OCI-LY3 (cell line): Measurements from ENCODE around the gene TXNL4B.

ENCODE experiments used
- H2AFZ ChIP-seq: fragments of 200-600, 300-600 bp; shearing (Covaris generic); 2 replicates; pipeline ENCODE4 v1.6.0; 2014; ENCODE audit warnings: antibody characterized with exemption, low read depth, low read length
- H3K27ac ChIP-seq: fragments of 200-600, 300-600 bp; sonication (generic); 2 replicates; pipeline ENCODE4 v1.5.1; 2014; ENCODE audit warnings: mild to moderate bottlenecking, low read length, moderate library complexity, mixed read lengths
- H3K27me3 ChIP-seq: fragments of 200-600, 300-600 bp; sonication (generic); 2 replicates; pipeline ENCODE4 v1.6.1; 2014; ENCODE audit warnings: low read depth, low read length, mixed read lengths
- H3K36me3 ChIP-seq: fragments of 200-600, 300-600 bp; sonication (generic); replicated peaks from 2 replicates; pipeline ENCODE3; 2014; ENCODE audit warnings: low read depth, low read length, mixed read lengths
- H3K4me1 ChIP-seq: fragments of 300-600, 200-600 bp; sonication (generic); 2 replicates; pipeline ENCODE4 v1.6.1; 2014; ENCODE audit warnings: low read length, mixed read lengths
- H3K4me2 ChIP-seq: fragments of 200-600, 300-600 bp; sonication (generic); 2 replicates; pipeline ENCODE4 v1.6.1; 2014; ENCODE audit warnings: low read length, mixed read lengths
- H3K4me3 ChIP-seq: fragments of 300-600, 200-600 bp; sonication (generic); 2 replicates; pipeline ENCODE4 v1.5.1; 2014; ENCODE audit warnings: antibody characterized with exemption, mild to moderate bottlenecking, low read length, moderate library complexity
- H3K79me2 ChIP-seq: fragments of 300-600, 200-600 bp; shearing (Covaris generic); 2 replicates; pipeline ENCODE4 v1.6.1; 2014; ENCODE audit warnings: mild to moderate bottlenecking, low read length, mixed read lengths
- H3K9ac ChIP-seq: fragments of 300-600, 200-600 bp; shearing (Covaris generic); 2 replicates; pipeline ENCODE4 v1.6.0; 2014; ENCODE audit warnings: mild to moderate bottlenecking, low read length, moderate library complexity
- H3K9me3 ChIP-seq: fragments of 200-600, 300-600 bp; shearing (Covaris generic); 2 replicates; pipeline ENCODE4 v1.6.1; 2014; ENCODE audit warnings: low read length, mixed read lengths; ENCODE audit not compliant: insufficient read depth
- H4K20me1 ChIP-seq: fragments of 200-600, 300-600 bp; sonication (generic); 2 replicates; pipeline ENCODE4 v1.6.1; 2016; ENCODE audit warnings: low read length, mixed read lengths; ENCODE audit not compliant: insufficient read depth
- EZH2phosphoT487 ChIP-seq: fragments of 200-600 bp; shearing (Covaris generic); IDR thresholded peaks from 2 replicates; pipeline ENCODE4 v1.6.1; 2018; ENCODE audit warnings: antibody characterized with exemption, mixed run types, low read depth
- TF ChIP-seq, protein P1 (sequence below): fragments of 200-600, 300-600 bp; sonication (generic); IDR thresholded peaks from 2 replicates; pipeline ENCODE4 v1.5.1; 2014; ENCODE audit warnings: antibody characterized with exemption, low read length, low read depth

Gene TXNL4B

DNA sequence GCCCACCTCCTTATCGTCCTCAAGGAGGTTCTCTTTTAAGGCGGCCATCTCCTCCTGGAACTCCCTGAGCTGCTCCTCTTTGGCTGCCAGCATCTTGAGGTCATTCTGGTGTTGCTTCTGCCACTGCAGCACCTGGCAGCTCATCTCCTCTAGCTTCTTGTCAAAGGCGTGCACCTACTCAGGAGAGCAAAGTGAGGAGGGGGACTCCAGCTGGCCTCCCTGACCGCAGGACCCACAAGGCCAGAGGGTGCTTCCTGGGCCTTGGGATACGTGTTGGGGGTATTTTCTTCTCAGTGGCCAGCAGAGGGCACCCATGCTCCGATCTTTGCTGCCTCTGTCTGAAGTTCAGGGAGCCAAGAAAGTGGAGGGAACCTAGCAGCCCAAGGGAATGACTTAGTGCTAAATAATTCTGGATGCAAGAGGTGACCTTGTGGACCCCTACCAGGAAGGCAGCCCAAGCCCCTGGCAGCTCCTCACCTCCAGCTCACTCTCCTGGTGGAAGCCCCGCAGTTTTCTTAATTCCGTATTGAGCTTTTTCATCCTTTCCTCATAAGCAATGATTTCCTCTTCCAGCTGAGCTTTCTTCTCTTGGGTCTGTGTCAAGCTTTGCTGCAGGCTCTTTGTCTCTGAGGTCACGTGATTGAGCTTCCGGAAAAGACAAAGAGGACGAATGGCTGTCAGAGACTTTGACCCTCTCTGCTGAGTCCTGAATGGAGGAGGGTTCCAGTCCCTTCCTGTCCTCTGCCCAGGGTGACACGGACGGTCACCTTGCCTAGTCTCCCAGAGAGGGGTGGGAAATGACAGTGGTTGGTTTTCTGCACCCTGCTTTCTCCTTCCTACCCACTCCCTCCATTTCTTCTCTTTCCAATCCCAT is 31.6 kb upstream of the TXNL4B start:
- Histone ChIP-seq H3K27me3 (no peaks in the 10 kb centered on the region), H4K20me1 (no peaks in the 10 kb centered on the region), H3K4me1 (peaks cover 9% of the 10 kb centered on the region; the same call in 1 of the 2 replicates), H3K9ac (no peak overlapping the region), H3K4me2 (no peak overlapping the region), H3K36me3 (no peaks in the 10 kb centered on the region), H3K4me3 (no peak overlapping the region), H3K79me2 (no peaks in the 10 kb centered on the region), H3K9me3 (no peaks in the 10 kb centered on the region), H2AFZ (peak overlapping the region; percentile 62; the same call in 1 of the 2 replicates), H3K27ac (no peak overlapping the region)
- TF ChIP-seq, protein P1, sequence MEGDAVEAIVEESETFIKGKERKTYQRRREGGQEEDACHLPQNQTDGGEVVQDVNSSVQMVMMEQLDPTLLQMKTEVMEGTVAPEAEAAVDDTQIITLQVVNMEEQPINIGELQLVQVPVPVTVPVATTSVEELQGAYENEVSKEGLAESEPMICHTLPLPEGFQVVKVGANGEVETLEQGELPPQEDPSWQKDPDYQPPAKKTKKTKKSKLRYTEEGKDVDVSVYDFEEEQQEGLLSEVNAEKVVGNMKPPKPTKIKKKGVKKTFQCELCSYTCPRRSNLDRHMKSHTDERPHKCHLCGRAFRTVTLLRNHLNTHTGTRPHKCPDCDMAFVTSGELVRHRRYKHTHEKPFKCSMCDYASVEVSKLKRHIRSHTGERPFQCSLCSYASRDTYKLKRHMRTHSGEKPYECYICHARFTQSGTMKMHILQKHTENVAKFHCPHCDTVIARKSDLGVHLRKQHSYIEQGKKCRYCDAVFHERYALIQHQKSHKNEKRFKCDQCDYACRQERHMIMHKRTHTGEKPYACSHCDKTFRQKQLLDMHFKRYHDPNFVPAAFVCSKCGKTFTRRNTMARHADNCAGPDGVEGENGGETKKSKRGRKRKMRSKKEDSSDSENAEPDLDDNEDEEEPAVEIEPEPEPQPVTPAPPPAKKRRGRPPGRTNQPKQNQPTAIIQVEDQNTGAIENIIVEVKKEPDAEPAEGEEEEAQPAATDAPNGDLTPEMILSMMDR, result peak; percentile 86
- no peak for TF ChIP-seq EZH2phosphoT487

DNA sequence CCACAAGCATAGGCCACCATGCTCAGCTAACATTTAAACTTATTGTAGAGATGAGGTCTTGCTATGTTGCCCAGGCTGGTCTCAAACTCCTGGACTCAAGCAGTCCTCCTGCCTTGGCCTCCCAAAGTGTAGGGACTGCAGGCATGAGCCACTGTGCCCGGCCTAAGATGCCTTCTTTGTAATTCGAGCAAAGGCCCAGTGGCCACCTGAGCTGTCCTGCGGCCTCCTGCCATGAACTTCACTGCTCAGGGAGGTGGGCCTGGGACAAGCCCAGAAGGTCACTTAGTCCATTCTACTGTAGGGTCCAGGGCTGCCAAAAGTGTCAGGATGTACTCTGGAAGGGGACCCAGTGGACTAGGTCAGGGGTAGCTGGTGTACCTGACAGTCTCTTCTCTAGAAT is 30.7 kb upstream of the TXNL4B start:
- peaks cover 7% of the 10 kb centered on the region; the same call in 1 of the 2 replicates for H3K4me1 ChIP-seq

DNA sequence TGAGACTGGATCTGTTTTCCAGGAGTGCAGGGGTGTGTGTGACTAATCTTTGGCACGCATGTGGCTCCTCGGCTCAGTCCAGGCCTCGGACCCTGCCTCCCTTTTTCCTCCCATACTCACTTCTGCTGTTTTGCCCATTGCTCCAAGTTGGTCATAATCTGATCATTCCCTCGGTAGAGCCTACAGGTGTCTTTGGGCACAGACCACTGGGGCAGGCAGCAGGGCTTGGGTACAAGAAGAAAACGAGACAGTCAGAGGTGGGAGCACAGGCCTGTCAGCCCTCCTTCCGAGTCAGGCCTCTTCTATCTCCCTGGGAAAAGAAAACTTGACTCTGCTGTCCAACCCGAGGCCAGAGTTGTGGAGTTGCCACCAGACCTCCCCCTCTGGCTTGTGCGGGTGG is 30.0 kb upstream of the TXNL4B start:
- TF ChIP-seq, protein P1, result no peak
- TF ChIP-seq EZH2phosphoT487, result no peak
- no peaks in the 10 kb centered on the region for H3K27me3 ChIP-seq
- no peak overlapping the region for H3K4me2 ChIP-seq
- H3K9me3 ChIP-seq, result no peaks in the 10 kb centered on the region
- H3K36me3 ChIP-seq, result no peaks in the 10 kb centered on the region
- no peaks in the 10 kb centered on the region for H4K20me1 ChIP-seq
- H3K4me1 ChIP-seq, result peaks cover 7% of the 10 kb centered on the region; the same call in 1 of the 2 replicates
- no peak overlapping the region for H3K4me3 ChIP-seq
- H3K79me2 ChIP-seq, result no peaks in the 10 kb centered on the region
- no peak overlapping the region for H3K9ac ChIP-seq
- H2AFZ ChIP-seq, result no peak overlapping the region
- H3K27ac ChIP-seq, result no peak overlapping the region

More for the DNA sequence above, 30.7 kb upstream of the TXNL4B start:
- Histone ChIP-seq H3K79me2 (no peaks in the 10 kb centered on the region), H3K9ac (no peak overlapping the region), H3K36me3 (no peaks in the 10 kb centered on the region), H3K4me3 (no peak overlapping the region), H3K9me3 (no peaks in the 10 kb centered on the region), H2AFZ (no peak overlapping the region; the same call in 1 of the 2 replicates), H4K20me1 (no peaks in the 10 kb centered on the region), H3K4me2 (no peak overlapping the region), H3K27me3 (no peaks in the 10 kb centered on the region), H3K27ac (no peak overlapping the region)
- TF ChIP-seq EZH2phosphoT487, result no peak
- TF ChIP-seq, protein P1, result no peak

DNA sequence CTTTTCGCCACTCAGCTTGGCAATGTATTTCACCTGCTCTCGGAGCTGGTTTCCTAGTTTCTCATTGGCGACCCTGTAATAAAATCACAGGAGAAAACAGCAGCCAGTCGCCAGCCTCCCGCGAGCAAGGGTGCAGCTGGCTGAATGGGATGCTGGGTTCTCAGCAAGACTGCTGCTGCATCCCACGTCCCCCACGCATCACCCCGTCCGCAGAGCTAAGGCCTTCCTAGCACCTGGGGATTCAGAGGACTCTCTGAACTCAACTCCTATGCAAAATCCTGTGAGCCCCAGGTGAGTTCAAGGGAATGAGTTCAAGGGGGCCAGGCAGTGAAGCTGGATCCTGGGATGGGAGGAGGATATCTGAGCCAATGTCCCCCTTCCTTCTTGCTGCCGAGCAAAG is 29.5 kb upstream of the TXNL4B start:
- no peaks in the 10 kb centered on the region for H3K79me2 ChIP-seq
- TF ChIP-seq EZH2phosphoT487, result no peak
- TF ChIP-seq, protein P1, result no peak
- H2AFZ ChIP-seq, result no peak overlapping the region
- H3K9ac ChIP-seq, result no peak overlapping the region
- H3K4me2 ChIP-seq, result no peak overlapping the region
- no peaks in the 10 kb centered on the region for H4K20me1 ChIP-seq
- no peak overlapping the region for H3K4me3 ChIP-seq
- no peaks in the 10 kb centered on the region for H3K27me3 ChIP-seq
- no peak overlapping the region for H3K27ac ChIP-seq
- H3K4me1 ChIP-seq, result peaks cover 7% of the 10 kb centered on the region; the same call in 1 of the 2 replicates
- H3K9me3 ChIP-seq, result no peaks in the 10 kb centered on the region
- H3K36me3 ChIP-seq, result no peaks in the 10 kb centered on the region
